Cardiac muscle cell (in vitro differentiated cells and primary cell): Measurements from ENCODE around the gene CR1L. TPM values are rescaled to one million over a fixed set of nuclear protein-coding genes. Genes with fewer than 3 reads are reported as not detected.
"Not testable (repeated sequence)": the region's sequence is repeated elsewhere in the genome, so short reads cannot be mapped to it uniquely, and the experiment has no call there.

Experiments
- DNase-seq, 2 donors: peaks; one replicate each; pipeline versions ENCODE4 v3.0.0 to v3.0.0-alpha.2; 2010 to 2017; ENCODE audit warnings: low read depth in 1 of 2, low spot score in 1 of 2
- H3K27ac ChIP-seq: fragments of 200-600 bp; sonication (generic); 2 replicates; pipeline ENCODE4 v1.5.1; 2016
- H3K27me3 ChIP-seq: fragments of 200-600 bp; sonication (generic); 2 replicates; pipeline ENCODE4 v1.6.0; 2016; ENCODE audit warnings: control low read depth
- H3K36me3 ChIP-seq: fragments of 200-600 bp; sonication (generic); 2 replicates; pipeline ENCODE4 v1.5.1; 2016; ENCODE audit warnings: control low read depth
- H3K4me1 ChIP-seq: fragments of 200-600 bp; sonication (generic); 2 replicates; pipeline ENCODE4 v1.8.1; 2017; ENCODE audit warnings: low read depth, mild to moderate bottlenecking, mixed run types
- H3K4me3 ChIP-seq: fragments of 200-600 bp; sonication (generic); 2 replicates; pipeline ENCODE4 v1.5.1; 2016; ENCODE audit warnings: mild to moderate bottlenecking
- H3K9me3 ChIP-seq: fragments of 200-600 bp; sonication (generic); 2 replicates; pipeline ENCODE4 v1.5.1; 2017; ENCODE audit warnings: low read depth, mild to moderate bottlenecking, control low read depth
- CTCF ChIP-seq: IDR thresholded peaks from 2 replicates; pipeline ENCODE4 v1.5.1; 2012; ENCODE audit warnings: low read depth, mild to moderate bottlenecking, low read length
- polyA plus RNA-seq: library from polyadenylated mRNA; unstranded; fragments of >200 nt; fragmentation: Nextera tagmentation; extraction: Ambion mirVana; gene quantifications from 2 replicates; pipeline ENCODE4 v1.2.1, GENCODE V29; 2016
- total RNA-seq: library from RNA; depleted of rRNA; stranded (reverse); fragments of >200 nt; gene quantifications from 2 replicates; pipeline ENCODE4 v1.2.3, GENCODE V29; 2016

CR1L gene
- total and polyA plus RNA-seq, 2 experiments from 2014 or later, result not detected

- Histone ChIP-seq H3K4me3 (no peak overlapping the region), H3K4me1 (no peaks in the 10 kb centered on the region), H3K36me3 (peaks cover 61% of the 10 kb centered on the region), H3K27ac (no peak overlapping the region), H3K27me3 (no peaks in the 10 kb centered on the region), H3K9me3 (no peaks in the 10 kb centered on the region)
- TF ChIP-seq CTCF, result no peak
- DNase-seq, result no peak
Measured at GRCh38 chr1:207762622-207763021, 117.7 kb downstream of the CR1L start.

DNA sequence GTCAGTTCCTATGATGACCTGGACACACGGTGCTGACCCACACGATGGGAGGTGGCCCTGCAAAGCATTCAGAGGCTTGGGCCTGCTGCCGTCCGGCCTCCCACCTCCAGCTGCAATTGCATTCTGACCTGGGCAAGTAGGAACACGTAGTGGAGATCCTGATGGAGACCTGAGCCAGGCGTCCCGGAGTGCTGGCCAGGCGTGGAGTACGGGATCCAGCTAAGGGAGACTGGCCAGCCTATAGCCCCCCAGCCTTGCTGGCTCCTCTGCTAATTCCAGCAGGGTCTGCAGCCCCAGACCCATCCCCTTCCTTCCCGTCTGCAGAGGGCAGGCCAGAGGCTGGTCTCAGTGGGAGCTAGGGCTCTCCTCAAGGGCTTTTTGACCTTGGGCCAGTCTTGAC is 118.2 kb downstream of the CR1L start:
- no peaks in the 10 kb centered on the region for H3K4me1 ChIP-seq
- no peak overlapping the region for H3K27ac ChIP-seq
- no peak for TF ChIP-seq CTCF
- H3K36me3 ChIP-seq, result peaks cover 58% of the 10 kb centered on the region
- no peak overlapping the region for H3K4me3 ChIP-seq
- no peaks in the 10 kb centered on the region for H3K9me3 ChIP-seq
- DNase-seq, result no peak
- H3K27me3 ChIP-seq, result no peaks in the 10 kb centered on the region

GRCh38 chr1:207763972-207764371 is 119.0 kb downstream of the CR1L start:
- Histone ChIP-seq H3K9me3 (no peaks in the 10 kb centered on the region), H3K36me3 (peaks cover 57% of the 10 kb centered on the region), H3K4me1 (no peaks in the 10 kb centered on the region), H3K27me3 (no peaks in the 10 kb centered on the region), H3K27ac (no peak overlapping the region), H3K4me3 (no peak overlapping the region)
- no peak for DNase-seq
- TF ChIP-seq CTCF, result no peak

GRCh38 chr1:207766569-207766968 is 121.6 kb downstream of the CR1L start:
- TF ChIP-seq CTCF, result no peak
- no peak overlapping the region for H3K4me3 ChIP-seq
- H3K9me3 ChIP-seq, result no peaks in the 10 kb centered on the region
- H3K4me1 ChIP-seq, result no peaks in the 10 kb centered on the region
- H3K36me3 ChIP-seq, result peaks cover 46% of the 10 kb centered on the region
- H3K27ac ChIP-seq, result no peak overlapping the region
- no peaks in the 10 kb centered on the region for H3K27me3 ChIP-seq
- no peak for DNase-seq

DNA sequence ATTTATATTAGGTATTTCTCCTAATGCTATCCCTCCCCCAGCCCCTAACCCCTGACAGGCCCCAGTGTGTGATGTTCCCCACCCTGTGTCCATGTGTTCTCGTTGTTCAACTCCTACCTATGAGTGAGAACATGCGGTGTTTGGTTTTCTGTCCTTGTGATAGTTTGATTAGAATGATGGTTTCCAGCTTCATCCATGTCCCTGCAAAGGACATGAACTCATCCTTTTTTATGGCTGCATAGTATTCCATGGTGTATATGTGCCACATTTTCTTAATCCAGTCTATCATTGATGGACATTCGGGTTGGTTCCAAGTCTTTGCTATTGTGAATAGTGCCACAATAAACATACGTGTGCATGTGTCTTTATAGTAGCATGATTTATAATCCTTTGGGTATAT is 125.6 kb downstream of the CR1L start:
- H3K4me1 ChIP-seq, H3K4me3 ChIP-seq, DNase-seq, H3K27ac ChIP-seq, H3K27me3 ChIP-seq, H3K9me3 ChIP-seq: not testable (repeated sequence)
- peaks cover 17% of the 10 kb centered on the region for H3K36me3 ChIP-seq

Other genes starting within 250 kb of the CR1L start
- 0.04 TPM in 1 of 2 replicates, not detected in the other for gene CR2, start 190.8 kb upstream of the CR1L start, total RNA-seq
- not detected in 2 replicates for gene CR2, start 190.8 kb upstream of the CR1L start, polyA plus RNA-seq
- not detected in 2 replicates for gene CR1, start 149.0 kb upstream of the CR1L start, total RNA-seq
- not detected in 2 replicates for gene CR1, start 149.0 kb upstream of the CR1L start, polyA plus RNA-seq
- gene CD46, start 106.9 kb downstream of the CR1L start, total RNA-seq, result 45.6 and 91.7 TPM in 2 replicates
- 103 and 123 TPM in 2 replicates for gene CD46, start 106.9 kb downstream of the CR1L start, polyA plus RNA-seq